Endothelial cell of umbilical vein (primary cell): Measurements from ENCODE around the gene OCRL.

Experiments used
- EZH2 ChIP-seq: IDR thresholded peaks from 2 replicates; pipeline ENCODE4 v1.6.1; 2012; ENCODE audit warnings: borderline replicate concordance, low read depth, mild to moderate bottlenecking, moderate library complexity, low read length, inconsistent platforms; ENCODE audit not compliant: severe bottlenecking
- FOS ChIP-seq: IDR thresholded peaks from 2 replicates; pipeline ENCODE4 v1.6.1; 2011; ENCODE audit warnings: mild to moderate bottlenecking, low read length, moderate library complexity, borderline replicate concordance; ENCODE audit not compliant: insufficient read depth
- JUN ChIP-seq: IDR thresholded peaks from 2 replicates; pipeline ENCODE4 v1.6.1; 2011; ENCODE audit warnings: borderline replicate concordance, low read depth; ENCODE audit not compliant: insufficient read length, insufficient read depth
- MYC ChIP-seq: IDR thresholded peaks from one replicate; pipeline ENCODE4 v1.6.1; 2011; ENCODE audit warnings: mild to moderate bottlenecking, low read depth, low read length
- POLR2A ChIP-seq: IDR thresholded peaks from 2 replicates; pipeline ENCODE4 v1.6.1; 2012; ENCODE audit warnings: low read depth, mild to moderate bottlenecking, control low read depth, low read length
- POLR2AphosphoS5 ChIP-seq: IDR thresholded peaks from 2 replicates; pipeline ENCODE4 v1.6.1; 2012; ENCODE audit warnings: low read depth, mild to moderate bottlenecking, control low read depth, low read length, moderate library complexity; ENCODE audit not compliant: insufficient read depth
- TF ChIP-seq, protein P1 (sequence below), 2 donors: IDR thresholded peaks; 1 replicate in 1 of 2; 2 replicates in 1 of 2; pipeline ENCODE4 v1.5.1; 2011; ENCODE audit warnings: low read length in 2 of 2, mild to moderate bottlenecking in 2 of 2, moderate library complexity in 2 of 2, control low read depth in 1 of 2, inconsistent platforms in 1 of 2, low read depth in 1 of 2; ENCODE audit not compliant: insufficient read depth in 1 of 2; ENCODE audit errors: extremely low read depth in 1 of 2
- TF ChIP-seq, protein P2 (sequence below): IDR thresholded peaks from 2 replicates; pipeline ENCODE4 v1.6.1; 2011; ENCODE audit not compliant: insufficient read depth, insufficient read length

DNA sequence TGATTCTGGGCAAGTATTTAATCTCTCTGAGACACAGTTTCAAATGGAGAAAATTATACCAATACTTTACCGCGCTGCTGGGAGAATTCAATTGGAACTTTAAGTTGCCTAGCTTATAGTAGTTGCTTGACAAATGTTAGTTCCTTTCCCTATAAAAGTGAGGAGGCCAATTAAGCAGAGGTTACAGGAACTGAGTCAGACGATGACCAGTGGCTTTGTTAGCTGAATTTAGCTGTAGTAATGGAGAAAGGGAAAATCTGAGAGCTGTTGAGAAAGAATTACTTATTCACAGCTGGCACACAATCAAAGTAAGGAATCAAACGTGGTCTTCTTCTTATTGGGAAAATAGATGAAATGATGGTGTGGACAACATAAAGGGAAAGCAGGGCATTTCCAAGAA lies 46.4 kb upstream of the OCRL start:
- TF ChIP-seq, protein P1, sequence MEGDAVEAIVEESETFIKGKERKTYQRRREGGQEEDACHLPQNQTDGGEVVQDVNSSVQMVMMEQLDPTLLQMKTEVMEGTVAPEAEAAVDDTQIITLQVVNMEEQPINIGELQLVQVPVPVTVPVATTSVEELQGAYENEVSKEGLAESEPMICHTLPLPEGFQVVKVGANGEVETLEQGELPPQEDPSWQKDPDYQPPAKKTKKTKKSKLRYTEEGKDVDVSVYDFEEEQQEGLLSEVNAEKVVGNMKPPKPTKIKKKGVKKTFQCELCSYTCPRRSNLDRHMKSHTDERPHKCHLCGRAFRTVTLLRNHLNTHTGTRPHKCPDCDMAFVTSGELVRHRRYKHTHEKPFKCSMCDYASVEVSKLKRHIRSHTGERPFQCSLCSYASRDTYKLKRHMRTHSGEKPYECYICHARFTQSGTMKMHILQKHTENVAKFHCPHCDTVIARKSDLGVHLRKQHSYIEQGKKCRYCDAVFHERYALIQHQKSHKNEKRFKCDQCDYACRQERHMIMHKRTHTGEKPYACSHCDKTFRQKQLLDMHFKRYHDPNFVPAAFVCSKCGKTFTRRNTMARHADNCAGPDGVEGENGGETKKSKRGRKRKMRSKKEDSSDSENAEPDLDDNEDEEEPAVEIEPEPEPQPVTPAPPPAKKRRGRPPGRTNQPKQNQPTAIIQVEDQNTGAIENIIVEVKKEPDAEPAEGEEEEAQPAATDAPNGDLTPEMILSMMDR (IDR thresholded peaks at IDR 0.05; ENCODE audit: extremely low read depth in 1 of 2, insufficient read depth in 1 of 2, low read depth in 1 of 2, low read length in 2 of 2), result no peak
- TF ChIP-seq JUN, result peak; percentile 12
- TF ChIP-seq, protein P2, sequence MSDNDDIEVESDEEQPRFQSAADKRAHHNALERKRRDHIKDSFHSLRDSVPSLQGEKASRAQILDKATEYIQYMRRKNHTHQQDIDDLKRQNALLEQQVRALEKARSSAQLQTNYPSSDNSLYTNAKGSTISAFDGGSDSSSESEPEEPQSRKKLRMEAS, result no peak
- no peak for TF ChIP-seq EZH2
- TF ChIP-seq POLR2A, result no peak
- TF ChIP-seq FOS, result no peak
- TF ChIP-seq MYC, result no peak
- no peak for TF ChIP-seq POLR2AphosphoS5
